ENCODE data around the gene FBLN7.

The FBLN7 gene

DNA sequence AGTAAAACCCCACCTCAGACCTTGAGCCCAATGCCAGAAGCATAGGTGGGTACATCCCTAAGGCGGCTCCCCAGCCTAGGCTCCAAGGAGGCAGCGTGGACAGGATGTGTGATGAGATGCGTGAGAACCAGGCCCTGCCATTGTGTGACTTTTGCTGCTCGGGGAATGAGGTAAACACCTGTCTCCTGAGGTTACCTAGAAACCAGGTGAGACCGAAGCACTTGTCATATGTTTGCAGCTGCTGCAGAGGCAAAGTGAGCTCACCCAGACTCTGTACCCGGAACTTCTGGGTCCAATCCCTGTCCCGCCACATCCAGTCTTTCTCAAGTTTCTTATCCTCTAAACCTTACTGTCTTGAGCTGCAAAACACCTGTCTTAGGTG lies 3.4 kb downstream of the FBLN7 start:
- DNase-seq = no peak

GRCh38 chr2:112142525-112143078 lies 4.4 kb downstream of the FBLN7 start:
- DNase-seq = no peak

GRCh38 chr2:112143150-112143549 lies 5.0 kb downstream of the FBLN7 start:
- no peak for DNase-seq

DNA sequence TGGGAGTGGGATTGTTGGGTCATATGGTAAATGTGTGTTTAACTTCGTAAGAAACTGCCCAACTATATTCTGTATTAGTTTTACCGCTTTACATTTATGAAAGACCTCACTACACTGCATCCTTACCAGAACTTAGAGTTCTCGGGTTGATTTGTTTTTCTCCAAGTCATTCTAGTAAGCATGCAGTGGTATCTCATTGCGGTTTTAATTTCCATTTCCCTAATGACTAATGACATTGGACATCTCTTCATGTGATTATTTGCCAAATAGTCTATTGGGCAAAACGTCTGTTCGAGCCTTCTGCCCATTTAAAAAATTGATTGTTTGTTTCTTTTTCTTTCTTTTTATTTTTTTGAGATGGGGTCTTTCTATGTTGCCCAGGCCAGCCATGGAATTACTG lies 6.8 kb downstream of the FBLN7 start:
- no peak for DNase-seq

DNA sequence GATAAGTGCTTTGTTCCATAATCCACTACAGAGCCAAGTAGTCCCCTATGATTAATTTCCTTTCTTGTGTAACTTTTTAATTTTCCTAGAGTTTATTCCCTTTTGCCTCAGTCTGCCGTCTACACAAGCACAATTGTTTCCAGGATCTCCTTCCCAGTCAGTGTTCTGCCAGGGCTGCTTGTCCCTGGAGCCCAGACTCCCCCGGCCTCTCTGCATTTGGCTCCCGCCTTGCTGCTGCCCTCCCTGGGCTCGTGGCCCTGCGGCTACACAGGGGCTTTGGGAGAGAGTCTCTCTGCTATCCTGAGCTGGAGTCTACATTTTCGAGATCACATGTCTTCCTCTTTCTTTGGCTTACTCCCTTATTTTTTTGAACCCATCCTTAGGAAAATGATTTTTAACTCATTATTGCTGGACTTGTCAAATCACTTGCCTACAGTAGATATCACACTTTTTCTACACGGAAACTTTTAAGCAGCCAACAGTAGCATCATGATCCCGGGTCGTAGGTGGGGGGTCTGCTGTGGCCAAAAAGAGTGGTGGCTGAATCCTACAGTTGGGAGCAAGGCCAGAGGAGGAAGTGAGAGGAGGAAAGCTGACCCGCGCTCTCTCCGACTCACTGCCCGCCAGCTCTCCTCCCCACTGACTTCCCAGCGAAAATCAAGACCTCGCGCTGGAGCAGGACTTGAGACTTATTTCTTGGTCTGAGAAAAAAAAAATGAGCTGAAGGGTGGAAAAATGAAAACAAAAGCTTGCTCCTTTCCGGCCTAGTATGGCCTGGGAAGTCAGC lies 9.4 kb downstream of the FBLN7 start:
- DNase-seq = peak; percentile 15

- DNase-seq = no peak
Measured at GRCh38 chr2:112148477-112148876, 10.3 kb downstream of the FBLN7 start.

DNA sequence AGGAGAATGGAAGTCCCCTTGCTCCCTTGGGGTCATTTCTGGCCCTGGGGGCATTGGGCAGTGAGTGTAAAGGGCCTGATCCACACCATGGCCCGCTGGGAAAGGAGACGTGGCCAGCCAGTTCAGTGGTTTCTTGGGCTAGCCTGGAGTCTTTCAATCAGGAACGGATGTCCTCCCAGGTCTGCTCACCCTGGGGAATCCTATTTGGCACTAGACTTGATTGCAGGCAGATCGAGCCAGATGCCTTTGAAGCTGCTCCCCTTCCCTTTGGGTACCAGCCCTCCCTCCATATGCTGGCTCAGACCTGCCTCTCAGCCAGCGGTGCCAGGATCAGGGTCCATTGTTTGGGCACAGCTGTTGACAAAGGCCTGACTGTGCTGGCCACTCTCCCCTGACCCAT lies 11.0 kb downstream of the FBLN7 start:
- no peak for DNase-seq

DNA sequence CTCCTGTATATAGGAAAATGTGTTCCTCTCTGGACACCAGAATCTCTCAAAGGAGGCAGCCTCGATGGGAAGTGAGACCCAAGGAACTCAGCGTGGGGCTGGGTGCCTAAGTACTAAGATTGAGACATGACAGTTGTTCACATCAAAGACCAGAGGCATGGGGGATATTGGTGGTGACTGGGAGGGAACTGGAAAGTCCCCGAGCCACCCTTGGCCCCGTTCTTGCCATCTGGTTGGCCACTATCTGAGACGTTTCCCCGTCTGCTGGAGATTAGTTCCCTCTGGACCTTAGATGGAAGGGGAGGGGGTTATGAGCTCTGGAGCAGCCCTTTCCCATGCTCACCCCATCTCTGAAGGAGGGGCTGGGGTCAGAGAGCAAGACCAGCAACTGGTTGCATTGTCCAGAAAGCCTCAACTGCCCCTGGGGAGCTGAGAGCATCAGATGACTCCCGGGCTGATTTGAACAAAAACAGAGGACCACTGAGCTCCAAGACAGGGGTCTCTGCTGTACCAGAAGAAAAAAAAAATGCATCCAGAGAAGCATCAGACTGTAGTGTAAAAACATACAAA lies 11.8 kb downstream of the FBLN7 start:
- DNase-seq = no peak

- no peak for DNase-seq
Measured at GRCh38 chr2:112150447-112150846, 12.3 kb downstream of the FBLN7 start.

GRCh38 chr2:112150851-112151250 lies 12.7 kb downstream of the FBLN7 start:
- no peak for DNase-seq

GRCh38 chr2:112151271-112151670 lies 13.1 kb downstream of the FBLN7 start:
- DNase-seq = no peak

- DNase-seq = no peak
Measured at GRCh38 chr2:112151701-112152440, 13.7 kb downstream of the FBLN7 start.

DNA sequence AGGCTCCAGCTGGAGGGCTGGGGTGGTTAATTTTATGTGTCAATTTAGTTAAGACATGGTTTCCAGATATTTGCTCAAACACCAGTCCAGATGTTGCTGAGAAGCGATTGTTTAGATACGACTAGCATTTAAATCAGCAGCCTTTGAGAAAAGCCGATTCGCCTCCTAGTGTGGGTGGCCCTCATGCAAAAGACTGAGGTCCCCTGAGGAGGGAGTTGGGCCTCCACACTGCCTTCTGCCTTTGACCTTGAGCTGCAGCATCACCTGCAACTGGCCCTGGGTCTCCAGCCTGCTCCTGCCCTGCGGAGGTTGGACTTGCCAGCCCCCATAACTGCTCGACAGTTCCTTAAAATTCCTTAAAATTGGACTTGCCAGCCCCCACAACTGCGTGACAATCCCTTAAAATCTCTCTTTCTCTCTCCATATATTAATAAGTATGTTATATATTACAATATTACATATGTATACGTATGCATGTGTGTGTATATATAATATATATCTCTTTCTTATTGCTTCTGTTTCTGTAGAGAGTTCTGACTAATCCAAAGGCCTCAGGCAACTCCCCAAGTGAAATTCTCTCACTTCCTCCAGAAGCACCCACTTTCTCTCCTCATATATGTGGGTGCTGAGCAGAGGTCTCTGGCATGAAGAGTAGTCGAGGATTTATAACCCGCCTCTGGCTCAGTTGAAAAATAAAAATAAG lies 14.4 kb downstream of the FBLN7 start:
- no peak for DNase-seq

DNA sequence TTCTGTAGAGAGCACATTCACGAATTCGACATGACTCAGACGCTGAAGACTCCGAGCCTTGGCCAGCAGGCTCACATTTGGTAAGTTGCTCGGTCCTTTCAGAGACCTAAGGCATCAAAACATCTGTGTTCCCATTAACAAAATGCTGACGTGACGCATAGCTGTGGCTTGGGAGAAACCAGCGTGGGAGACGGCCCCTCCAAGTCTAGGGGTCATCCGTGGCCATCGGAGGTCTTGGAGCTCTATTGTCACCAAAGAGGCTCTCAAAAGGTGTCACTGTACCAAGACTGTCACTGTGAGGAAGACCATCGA lies 14.9 kb downstream of the FBLN7 start:
- DNase-seq = no peak

- no peak for DNase-seq
Measured at GRCh38 chr2:112153501-112153900, 15.3 kb downstream of the FBLN7 start.

DNA sequence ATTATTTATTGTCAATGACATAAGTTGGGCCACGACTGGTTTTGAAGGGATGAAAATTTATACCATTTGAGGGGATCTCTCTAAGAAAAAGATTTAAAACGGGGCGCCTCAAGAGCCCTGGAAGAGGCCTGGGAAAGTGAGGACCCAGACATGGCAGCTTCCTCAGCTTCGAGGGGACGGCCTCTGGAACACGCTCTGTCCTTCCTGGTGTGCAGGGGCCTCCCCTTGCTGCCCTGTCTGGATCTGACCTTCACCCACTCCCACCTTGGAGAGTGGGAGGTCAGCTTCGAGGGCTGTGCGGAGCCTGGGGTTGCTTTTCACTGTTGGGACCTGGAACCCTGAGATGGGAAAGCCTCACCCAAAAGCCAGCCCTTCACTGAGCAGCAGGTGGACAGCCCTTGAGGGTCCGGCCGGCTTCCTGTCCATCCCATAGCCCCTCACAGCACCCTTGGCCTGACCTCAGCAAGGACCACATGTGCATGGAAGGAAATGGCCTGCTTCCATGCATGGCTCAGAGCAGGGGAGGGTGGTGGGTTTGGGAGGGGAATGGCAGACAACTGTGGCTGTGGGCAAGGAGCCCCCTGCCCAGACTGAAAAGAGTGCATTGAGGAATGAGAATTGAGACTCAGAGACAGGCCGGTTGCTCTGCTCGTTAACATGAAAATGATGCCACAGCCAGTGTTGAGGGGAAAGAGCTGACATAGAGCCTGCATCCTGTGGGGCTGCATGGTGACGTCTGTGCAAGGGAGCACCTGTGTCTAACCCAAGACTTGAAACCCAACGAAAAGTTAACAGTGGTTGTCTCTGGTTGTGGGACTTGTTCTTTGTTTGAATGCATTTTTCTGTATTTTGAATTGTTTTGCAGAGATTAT lies 16.3 kb downstream of the FBLN7 start:
- DNase-seq = no peak

- DNase-seq = no peak
Measured at GRCh38 chr2:112155331-112156151, 17.4 kb downstream of the FBLN7 start.

- DNase-seq = no peak
Measured at GRCh38 chr2:112156152-112156986, 18.2 kb downstream of the FBLN7 start.

DNA sequence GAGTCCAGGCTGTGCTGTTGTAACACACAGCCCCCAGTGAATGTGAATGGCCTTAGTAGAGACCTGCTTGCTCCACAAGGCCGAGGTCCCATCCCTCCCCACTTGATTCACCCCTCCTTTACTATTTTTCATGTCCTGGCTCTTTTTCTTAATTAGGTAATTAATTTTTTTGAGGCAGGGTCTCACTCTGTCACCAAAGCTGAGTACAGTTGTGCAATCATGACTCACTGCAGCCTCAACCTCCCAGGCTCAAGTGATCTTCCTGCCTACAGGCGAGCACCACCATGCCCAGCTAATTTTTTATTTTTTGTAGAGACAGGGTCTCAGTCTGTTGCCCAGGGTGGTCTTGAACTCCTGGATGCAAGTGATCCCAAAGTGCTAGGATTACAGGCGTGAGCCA lies 19.3 kb downstream of the FBLN7 start:
- DNase-seq = no peak

GRCh38 chr2:112159454-112159921 lies 21.3 kb downstream of the FBLN7 start:
- no peak for DNase-seq
